HG03066 (cell line): Measurements from ENCODE around the gene TDRD1.

Experiments
- ATAC-seq: cut with Tn5 transposase; IDR thresholded peaks from one replicate; pipeline ENCODE4 v1.9.1; 2021; ENCODE audit warnings: low read depth; ENCODE audit not compliant: unreplicated experiment

The TDRD1 gene

DNA sequence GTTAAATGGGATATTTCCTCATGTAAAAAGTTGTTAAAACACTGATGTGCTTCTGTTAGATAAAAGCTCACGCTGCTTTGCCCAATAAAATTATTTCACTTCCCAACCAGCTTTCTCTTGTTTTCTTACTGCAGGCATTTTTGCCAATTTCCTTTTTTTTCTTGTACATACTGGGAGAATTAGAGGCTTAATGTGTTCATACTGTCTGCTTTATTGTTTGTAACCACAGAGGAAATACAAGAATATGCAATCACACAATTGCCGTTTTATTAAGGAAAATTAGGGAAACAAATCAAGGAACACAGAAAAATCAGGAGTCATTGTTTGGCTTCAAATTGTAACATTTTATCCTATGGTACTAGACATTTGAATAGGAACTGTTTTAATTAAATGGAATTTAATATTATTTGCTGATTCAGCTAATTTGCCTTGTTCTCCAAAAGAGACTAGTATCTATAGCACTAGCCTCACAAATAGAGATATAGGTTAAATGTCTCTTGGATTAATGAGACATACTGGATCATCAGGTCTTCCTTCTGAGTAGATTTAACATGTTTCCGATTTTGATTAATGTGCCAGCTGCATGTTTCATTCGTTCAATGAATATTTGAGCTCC is 53.5 kb downstream of the TDRD1 start:
- ATAC-seq = no peak

DNA sequence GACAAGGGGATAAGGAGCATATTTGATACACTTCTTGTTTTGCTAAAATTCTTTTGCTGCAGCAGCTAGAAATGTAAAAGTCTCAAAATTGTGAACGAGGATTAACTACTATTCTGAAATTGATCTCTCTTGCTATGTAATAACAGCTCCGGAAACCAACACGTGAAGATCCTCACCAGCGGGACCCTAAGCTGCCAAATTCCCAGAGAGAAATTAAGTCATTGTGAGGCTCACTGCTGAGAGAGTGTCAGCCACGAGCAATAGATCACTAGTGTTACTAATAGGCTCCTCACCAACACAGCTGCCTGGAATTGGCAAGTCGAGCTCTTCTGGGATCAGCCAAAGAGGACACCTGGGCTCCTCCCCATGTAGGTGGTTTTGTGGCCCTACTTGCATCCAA is 54.3 kb downstream of the TDRD1 start:
- no peak for ATAC-seq

- ATAC-seq = no peak
These were observed 55.0 kb downstream of the TDRD1 start for GRCh38 chr10:114234132-114234531.

DNA sequence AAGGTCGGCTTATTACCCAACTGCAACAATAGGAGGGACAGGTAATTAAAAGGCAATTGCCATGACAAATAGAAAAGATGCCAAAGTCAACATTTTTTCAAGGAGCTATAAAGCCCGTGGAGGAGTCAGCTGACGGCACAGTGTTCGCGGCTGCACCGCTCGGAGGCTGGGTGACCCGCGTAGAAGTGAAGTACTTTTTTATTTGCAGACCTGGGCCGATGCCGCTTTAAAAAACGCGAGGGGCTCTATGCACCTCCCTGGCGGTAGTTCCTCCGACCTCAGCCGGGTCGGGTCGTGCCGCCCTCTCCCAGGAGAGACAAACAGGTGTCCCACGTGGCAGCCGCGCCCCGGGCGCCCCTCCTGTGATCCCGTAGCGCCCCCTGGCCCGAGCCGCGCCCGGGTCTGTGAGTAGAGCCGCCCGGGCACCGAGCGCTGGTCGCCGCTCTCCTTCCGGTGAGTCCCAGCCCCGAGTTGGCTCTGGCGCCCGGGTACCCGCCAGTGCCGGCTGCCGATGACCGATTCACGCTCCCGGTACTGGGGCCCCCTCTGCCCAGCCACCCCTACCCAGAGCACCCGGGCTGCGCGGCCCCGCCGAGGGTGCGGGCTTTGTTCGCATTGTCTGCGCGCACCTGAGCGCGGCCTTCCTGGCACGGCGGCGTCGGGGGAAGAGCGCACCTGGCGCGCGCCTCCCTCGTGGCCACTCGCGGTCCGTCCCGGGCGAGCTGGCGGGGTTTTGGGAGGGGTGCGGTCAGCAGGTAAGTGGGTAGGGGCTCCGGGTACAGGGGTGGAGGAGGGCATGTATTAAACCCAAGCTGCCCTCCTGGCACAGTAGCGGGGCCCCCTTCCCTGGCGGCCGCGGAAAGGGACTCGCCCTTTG is 60.2 kb downstream of the TDRD1 start, which contains the start of gene VWA2:
TSS of gene VWA2 (plus strand) at position 138 of the 877 bp plus-strand sequence. CDS start 9,460 bp downstream, outside the sequence.
- ATAC-seq = no peak

DNA sequence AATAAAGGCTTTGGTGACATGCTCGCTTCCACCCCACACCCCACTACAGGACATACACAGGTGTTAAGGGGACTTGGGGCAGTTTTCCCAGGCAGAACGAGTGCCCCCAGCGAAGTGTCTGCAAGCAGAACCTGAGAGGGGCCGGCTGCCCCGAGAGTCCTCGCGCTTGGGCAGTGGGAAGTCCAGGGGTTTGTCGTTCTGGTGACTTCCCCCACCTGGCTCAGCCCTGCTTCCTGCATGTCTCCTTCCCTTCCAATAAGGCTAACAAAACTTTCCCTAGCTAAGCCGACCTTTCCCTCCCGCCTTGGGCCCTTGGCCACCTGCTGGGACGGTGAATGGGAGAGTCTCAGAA is 60.8 kb downstream of the TDRD1 start:
- ATAC-seq = no peak

- ATAC-seq = no peak
These were observed 63.1 kb downstream of the TDRD1 start for GRCh38 chr10:114242235-114242634.

- ATAC-seq = no peak
These were observed 64.5 kb downstream of the TDRD1 start for GRCh38 chr10:114243661-114244060.

DNA sequence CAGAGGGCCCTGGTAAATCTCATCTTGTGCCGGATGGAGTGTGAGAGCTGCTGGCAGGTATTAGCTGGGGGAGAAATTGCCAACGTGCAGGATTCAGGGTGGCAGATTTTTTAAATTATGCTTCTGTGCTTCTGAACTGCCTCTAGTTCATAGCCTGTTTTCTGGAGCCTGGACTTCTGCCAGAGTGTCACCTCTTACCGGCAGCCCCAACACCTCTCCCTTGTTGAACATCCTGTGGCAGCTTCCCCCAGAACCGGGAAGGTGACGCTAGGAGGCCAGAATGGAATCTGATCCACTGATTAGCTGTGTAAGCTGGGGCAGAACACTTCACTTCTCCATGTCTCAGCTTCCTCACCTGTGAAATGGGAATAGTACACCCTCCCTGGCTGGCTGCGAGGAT is 65.0 kb downstream of the TDRD1 start:
- ATAC-seq = no peak

GRCh38 chr10:114245121-114245791 is 66.1 kb downstream of the TDRD1 start:
- ATAC-seq = no peak

DNA sequence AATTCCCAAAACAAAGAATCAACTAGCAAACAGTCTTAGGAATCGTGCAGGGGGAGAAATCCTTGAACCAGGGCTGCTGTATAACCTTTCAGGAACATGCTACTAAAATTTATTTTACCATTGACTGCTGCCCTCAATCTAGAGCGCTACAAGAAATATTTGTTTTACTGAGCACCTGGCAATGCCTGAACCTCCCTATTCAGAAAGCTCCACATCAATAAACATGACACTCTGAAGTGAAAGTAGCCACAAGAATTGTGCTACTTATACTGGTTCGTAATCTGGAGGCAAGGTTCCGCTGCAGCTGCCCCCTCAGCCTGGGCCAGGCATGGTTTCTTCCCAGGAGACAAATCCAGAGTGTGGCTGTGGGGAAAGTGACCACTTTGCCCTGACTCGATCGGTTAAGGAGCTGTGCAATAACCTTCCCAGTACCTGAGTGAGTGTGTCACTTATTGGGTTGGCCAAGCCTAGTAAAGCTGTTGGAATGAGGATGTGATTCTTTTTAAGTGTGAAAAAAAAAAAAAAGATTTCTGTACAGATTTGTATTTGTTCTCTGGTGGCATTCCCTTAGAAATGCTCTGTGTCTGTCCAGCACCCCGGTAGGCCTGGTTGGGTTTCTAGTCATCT is 67.6 kb downstream of the TDRD1 start:
- no peak for ATAC-seq

DNA sequence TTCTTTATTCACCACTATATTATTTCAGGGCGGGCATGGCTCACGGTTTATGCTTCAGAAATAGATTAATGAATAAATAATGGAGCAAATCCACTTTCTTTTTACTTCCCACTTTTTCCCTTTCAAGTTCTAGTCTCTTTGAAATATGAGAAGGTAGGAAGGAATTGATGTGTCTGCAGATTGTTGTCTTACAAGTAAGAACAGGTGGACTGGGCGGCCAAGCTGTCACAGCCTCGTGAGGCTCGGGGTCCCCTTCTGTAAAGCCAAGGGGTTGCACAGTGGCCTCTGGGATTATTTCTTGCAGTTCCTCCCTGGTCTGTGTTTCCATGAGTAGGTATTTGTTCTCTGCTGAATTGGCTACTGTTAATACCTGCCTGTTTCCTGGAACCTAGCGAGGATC is 71.1 kb downstream of the TDRD1 start:
- no peak for ATAC-seq

- ATAC-seq = no peak
These were observed 71.6 kb downstream of the TDRD1 start for GRCh38 chr10:114250716-114251115.

DNA sequence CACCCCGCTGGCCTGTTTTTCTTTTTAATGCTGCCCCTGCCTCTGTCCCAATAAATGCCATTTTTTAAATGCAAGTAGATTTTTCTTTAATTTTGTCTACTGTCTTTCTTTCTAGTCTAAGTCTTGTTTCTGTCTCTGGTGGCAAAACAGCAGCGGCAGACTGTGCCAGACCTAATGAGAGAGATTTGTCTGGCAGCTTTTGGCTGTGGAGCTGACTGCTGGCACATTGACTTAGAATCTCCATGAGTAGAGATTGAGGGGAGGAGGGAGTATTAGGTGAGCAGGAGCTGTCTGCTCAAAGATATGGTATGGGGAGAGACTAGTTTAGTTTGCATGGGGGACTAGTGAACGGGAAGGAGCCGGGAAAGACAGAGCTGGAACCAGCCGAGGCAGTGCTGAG is 72.9 kb downstream of the TDRD1 start:
- ATAC-seq = no peak

DNA sequence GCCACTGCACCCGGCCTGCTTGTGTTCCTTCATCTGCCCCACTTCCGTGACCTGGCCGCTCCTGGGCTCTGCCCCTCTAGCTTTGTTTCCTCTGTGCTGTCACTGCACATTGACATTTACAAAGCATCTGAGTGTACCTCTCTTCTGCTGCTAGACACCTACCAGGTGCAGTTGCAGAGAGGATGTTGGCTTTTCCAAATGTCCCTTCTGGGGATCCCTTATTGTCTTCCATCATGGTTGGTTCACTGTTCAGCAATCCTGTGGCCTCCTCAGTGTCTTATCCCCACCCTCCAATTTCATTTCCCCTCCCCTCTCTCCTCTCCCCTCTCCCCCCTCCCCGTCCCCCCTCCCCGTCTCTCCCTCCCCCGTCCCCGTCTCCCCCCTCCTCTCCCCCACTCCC is 73.7 kb downstream of the TDRD1 start:
- ATAC-seq = no peak

DNA sequence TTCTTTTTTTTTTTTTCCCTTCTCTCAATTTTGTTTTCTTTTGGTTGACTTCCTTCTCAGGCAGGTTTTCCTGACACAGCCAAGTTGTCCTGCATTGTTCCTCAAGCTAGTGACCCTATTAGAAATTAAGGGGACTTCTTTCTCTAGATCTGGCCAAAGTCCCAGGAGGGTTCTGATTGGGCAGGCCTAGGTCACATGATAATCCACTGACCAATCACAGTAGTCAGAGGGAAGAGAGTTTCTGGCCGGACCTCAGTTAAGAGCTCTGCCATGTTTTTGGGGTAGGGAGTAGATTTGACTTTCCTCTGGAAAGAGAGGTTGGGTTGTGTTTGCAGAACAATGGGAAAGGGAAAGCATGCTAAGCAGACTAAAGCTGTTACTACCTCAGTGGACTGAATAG is 76.1 kb downstream of the TDRD1 start:
- no peak for ATAC-seq

GRCh38 chr10:114256008-114256765 is 77.0 kb downstream of the TDRD1 start:
- no peak for ATAC-seq

GRCh38 chr10:114256822-114257221 is 77.7 kb downstream of the TDRD1 start:
- no peak for ATAC-seq

GRCh38 chr10:114257498-114257897 is 78.3 kb downstream of the TDRD1 start:
- no peak for ATAC-seq

DNA sequence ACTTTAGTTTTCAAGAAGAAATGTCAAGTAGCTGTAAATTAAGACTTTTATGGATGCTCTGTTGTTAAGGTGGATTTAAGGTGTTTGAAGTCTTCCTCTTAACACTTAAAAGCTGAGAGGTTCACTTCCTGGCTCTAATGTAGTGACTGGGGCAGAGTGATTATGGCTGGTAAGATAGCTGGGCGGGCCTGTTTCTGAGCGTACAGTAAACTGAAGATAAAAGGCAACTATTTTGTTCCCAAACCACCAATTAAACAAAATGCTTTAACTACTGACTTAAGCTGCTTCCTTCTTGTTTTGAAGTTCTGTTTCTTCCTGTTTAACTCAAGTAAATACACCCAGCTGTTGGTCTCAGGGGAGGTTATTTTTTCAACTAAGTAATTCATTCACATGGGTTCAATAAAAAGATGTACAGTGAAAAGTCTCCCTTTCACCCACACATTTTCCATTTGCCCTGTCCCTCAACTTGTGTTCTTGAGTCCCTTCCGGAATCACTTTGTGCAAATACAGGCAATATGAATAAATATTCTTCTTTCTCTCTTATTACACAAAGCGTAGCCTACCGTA is 79.2 kb downstream of the TDRD1 start:
- ATAC-seq = no peak

GRCh38 chr10:114259824-114260223 is 80.7 kb downstream of the TDRD1 start:
- no peak for ATAC-seq
